ENCODE measurements around the gene GNG4. TPM values are rescaled to one million over a fixed set of nuclear protein-coding genes. Genes with fewer than 3 reads are reported as not detected.
"Not testable (repeated sequence)": the region's sequence is repeated elsewhere in the genome, so short reads cannot be mapped to it uniquely, and the experiment has no call there.

The GNG4 gene
- total RNA-seq, 3 donors from 2014 or later = 2.9 to 7.7 (median 4.6) TPM

DNA sequence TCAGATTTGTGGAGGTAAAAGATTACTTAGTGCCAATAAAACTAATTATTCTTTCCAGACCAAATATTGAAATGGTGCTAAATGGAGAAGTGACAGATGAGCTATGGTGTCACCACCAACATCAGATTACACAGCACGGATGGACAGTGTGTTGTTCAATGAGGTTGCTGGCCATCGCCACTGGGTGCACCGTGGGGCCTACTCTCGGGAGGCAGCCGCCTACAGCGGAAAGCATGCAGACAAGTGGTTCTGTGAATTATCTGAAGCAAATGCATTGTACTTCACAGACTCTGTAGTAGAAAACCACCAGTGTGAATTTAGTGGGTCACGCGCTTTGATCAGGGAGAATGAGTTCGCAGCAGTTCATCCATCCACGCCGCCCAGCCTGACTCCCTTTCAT lies 42.3 kb downstream of the GNG4 start:
- H3K36me3 ChIP-seq (ENCODE audit: low read depth) = no peaks in the 10 kb centered on the region
- ATAC-seq (no peak), DNase-seq (no peak)
- H3K4me3 ChIP-seq = no peak overlapping the region
- no peak for TF ChIP-seq CTCF (IDR thresholded peaks at IDR 0.05)
- H3K4me1 ChIP-seq (ENCODE audit: low read depth) = no peaks in the 10 kb centered on the region
- intact Hi-C loops (cut with DNase I, micrococcal nuclease) = no loop called here
- no peaks in the 10 kb centered on the region for H3K9me3 ChIP-seq

DNA sequence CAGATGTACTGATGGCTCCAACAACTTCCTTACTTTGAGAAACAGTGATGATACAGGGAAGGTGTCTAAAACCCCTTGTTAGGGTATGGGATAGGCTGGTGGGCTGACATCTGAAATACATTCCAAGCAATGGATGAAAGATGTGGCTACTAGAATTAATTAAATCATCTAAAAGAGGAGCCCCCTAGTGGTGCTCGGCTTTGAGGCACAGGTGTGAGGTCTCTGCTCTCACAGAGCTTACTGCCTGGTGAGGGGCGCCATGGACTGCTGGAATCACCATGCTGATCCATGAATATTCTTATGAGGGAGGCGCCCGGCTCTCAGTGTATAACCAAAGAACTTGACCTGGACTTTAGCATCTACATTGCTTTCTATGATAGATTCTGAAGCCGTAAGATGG lies 48.5 kb downstream of the GNG4 start:
- no peak for ATAC-seq
- no peak for TF ChIP-seq CTCF (IDR thresholded peaks at IDR 0.05)
- H3K36me3 ChIP-seq (ENCODE audit: low read depth) = no peaks in the 10 kb centered on the region
- no peaks in the 10 kb centered on the region for H3K9me3 ChIP-seq
- no peak overlapping the region for H3K4me3 ChIP-seq
- intact Hi-C loops (cut with DNase I, micrococcal nuclease) = no loop called here
- DNase-seq = peak in 1 of 3 donors; percentile 41
- H3K4me1 ChIP-seq (ENCODE audit: low read depth) = no peaks in the 10 kb centered on the region

DNA sequence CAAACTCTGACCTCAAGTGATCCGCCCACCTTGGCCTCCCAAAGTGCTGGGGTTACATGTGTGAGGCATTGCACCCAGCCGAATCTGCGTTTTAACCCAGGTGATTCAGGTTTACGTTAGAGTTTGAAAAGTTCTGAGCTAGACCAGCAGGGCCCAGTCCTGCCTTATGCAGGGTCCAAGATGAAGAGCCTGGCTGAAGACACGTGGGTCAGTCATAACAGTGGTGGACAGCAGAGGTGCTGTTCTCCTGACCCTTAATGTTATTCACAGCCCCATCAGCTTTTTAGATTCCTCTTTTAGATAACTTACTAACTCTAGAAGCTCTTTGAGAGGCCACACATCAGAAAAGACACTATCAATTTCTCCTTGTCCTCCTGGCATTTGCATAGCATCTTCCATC lies 50.0 kb downstream of the GNG4 start:
- ATAC-seq (no peak), DNase-seq (no peak)
- H3K36me3 ChIP-seq (ENCODE audit: low read depth) = no peaks in the 10 kb centered on the region
- no peaks in the 10 kb centered on the region for H3K9me3 ChIP-seq
- H3K4me1 ChIP-seq (ENCODE audit: low read depth) = no peaks in the 10 kb centered on the region
- intact Hi-C loops (cut with DNase I, micrococcal nuclease) = no loop called here
- no peak overlapping the region for H3K4me3 ChIP-seq
- no peak for TF ChIP-seq CTCF (IDR thresholded peaks at IDR 0.05)

DNA sequence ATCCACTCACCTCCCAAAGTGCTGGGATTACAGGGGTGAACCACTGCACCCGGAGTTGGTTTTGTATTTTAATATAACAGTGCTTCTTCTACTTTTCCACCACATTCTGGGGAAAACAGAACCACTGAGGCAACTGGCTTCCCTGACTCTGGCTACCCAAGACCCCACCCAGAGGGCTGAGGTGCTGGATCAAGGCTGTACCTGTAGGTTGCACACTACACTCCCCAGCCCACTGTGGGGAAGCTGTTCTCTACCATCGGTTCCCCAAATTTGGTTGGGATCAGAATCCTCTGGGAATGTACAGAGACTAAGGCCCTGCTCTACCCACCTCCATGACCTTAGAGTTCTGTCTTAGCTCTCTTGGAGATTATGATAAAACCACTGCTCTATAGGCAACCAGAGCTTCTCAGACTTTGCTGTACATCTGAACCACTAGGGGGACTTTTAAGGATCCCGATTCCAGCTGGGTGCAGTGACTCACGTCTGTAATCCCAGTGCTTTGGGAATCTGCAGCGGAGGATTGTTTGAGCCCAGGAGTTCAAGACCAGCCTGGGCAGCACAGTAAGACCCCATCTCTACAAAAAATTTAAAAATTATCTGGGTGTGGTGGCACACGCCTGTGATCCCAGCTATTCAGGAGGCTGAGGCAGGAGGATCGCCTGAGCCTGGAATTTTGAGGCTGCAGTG lies 51.6 kb downstream of the GNG4 start:
- DNase-seq (peak in 1 of 3 donors; percentile 19), ATAC-seq (peak; percentile 69)
- Histone ChIP-seq H3K4me3 (no peak overlapping the region), H3K4me1 (ENCODE audit: low read depth) (no peaks in the 10 kb centered on the region), H3K9me3 (no peaks in the 10 kb centered on the region), H3K36me3 (ENCODE audit: low read depth) (no peaks in the 10 kb centered on the region)
- intact Hi-C loops (cut with DNase I, micrococcal nuclease) = no loop called here
- TF ChIP-seq CTCF (IDR thresholded peaks at IDR 0.05) = no peak

DNA sequence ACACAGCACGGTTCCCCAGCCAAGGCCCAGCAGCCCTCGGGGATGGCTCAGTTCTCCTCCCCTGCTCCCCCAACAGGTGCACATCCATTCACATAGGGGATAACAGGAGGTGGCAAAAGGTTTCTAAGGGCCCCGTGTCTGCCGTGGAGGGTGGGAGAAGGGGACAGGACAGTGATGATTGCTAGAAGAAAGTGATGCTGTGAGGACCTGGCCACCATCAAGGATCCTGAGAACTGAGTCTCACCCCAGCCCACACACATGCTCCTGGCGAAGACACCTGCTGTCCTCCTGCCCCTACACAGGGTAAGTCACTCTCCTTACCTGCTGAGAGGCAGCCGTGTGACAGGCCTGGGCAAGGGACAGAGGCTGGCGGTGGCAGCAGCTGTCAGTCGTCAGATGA lies 54.5 kb downstream of the GNG4 start:
- Histone ChIP-seq H3K4me1 (ENCODE audit: low read depth) (no peaks in the 10 kb centered on the region), H3K36me3 (ENCODE audit: low read depth) (no peaks in the 10 kb centered on the region), H3K4me3 (no peak overlapping the region), H3K9me3 (no peaks in the 10 kb centered on the region)
- intact Hi-C loops (cut with DNase I, micrococcal nuclease) = no loop called here
- ATAC-seq (no peak), DNase-seq (no peak)
- no peak for TF ChIP-seq CTCF (IDR thresholded peaks at IDR 0.05)

GRCh38 chr1:235594281-235594895 lies 55.2 kb downstream of the GNG4 start:
- H3K36me3 ChIP-seq (ENCODE audit: low read depth); DNase-seq; intact Hi-C loops (cut with DNase I, micrococcal nuclease); H3K4me3 ChIP-seq; ATAC-seq; H3K4me1 ChIP-seq (ENCODE audit: low read depth); H3K9me3 ChIP-seq: not testable (repeated sequence)
